Small intestine (tissue), 7 donors: Measurements from ENCODE around the gene ADARB2. TPM values are rescaled to one million over a fixed set of nuclear protein-coding genes. Genes with fewer than 3 reads are reported as not detected.
A peak's percentile ranks its signal among the peaks of the same experiment; 100 is the strongest.

Experiments
- DNase-seq, 2 donors: peaks; one replicate each; pipeline versions ENCODE4 v3.0.0 to v3.0.0-alpha.2; 2013
- FAIRE-seq: peaks from 2 replicates; lab custom pipeline; 2012; peaks lifted over from hg19 to GRCh38; lab: Jason Lieb, UNC
- H3K27ac ChIP-seq, 3 donors: one replicate each; pipeline ENCODE4 v1.5.1; 2013; ENCODE audit warnings: low read length in 2 of 3, mild to moderate bottlenecking in 2 of 3, control low read depth in 1 of 3, inconsistent platforms in 1 of 3, low read depth in 1 of 3, moderate library complexity in 1 of 3
- H3K27me3 ChIP-seq, 3 donors: one replicate each; pipeline ENCODE4 v1.6.1; 2013; ENCODE audit warnings: low read length in 3 of 3, inconsistent platforms in 1 of 3; ENCODE audit not compliant: control insufficient read depth in 3 of 3, insufficient read depth in 3 of 3
- H3K36me3 ChIP-seq, 3 donors: one replicate each; pipeline ENCODE4 v1.6.1; 2013; ENCODE audit warnings: low read length in 3 of 3, inconsistent platforms in 1 of 3, low read depth in 1 of 3, mild to moderate bottlenecking in 1 of 3, moderate library complexity in 1 of 3; ENCODE audit not compliant: control insufficient read depth in 3 of 3, insufficient read depth in 2 of 3
- H3K4me1 ChIP-seq, 3 donors: one replicate each; pipeline ENCODE4 v1.6.1; 2013; ENCODE audit warnings: low read length in 2 of 3, inconsistent platforms in 1 of 3, low read depth in 1 of 3, mild to moderate bottlenecking in 1 of 3, moderate library complexity in 1 of 3; ENCODE audit not compliant: control insufficient read depth in 3 of 3, insufficient read depth in 2 of 3
- H3K4me3 ChIP-seq, 3 donors: one replicate each; pipeline ENCODE4 v1.5.1; 2013; ENCODE audit warnings: low read length in 3 of 3, control low read depth in 1 of 3, inconsistent platforms in 1 of 3, low read depth in 1 of 3, mild to moderate bottlenecking in 1 of 3, moderate library complexity in 1 of 3
- H3K9me3 ChIP-seq, 2 donors: one replicate each; pipeline ENCODE4 v1.6.1; 2013; ENCODE audit warnings: low read depth in 1 of 2, low read length in 1 of 2; ENCODE audit not compliant: control insufficient read depth in 2 of 2, insufficient read depth in 1 of 2
- WGBS, 3 donors: extraction: QIAGEN DNeasy Blood & Tissue Kit; methylation state at CpG; one replicate each; pipeline ENCODE4 v1.1.7; 2013; 5-methylcytosine and 5-hydroxymethylcytosine counted together
- polyA plus RNA-seq, 4 donors: library from polyadenylated mRNA; stranded (reverse) in 3 of 4; unstranded in 1 of 4; fragments of 200-250 nt in 3 of 4; fragments of 120-200 nt in 1 of 4; gene quantifications; one replicate each; pipeline versions ENCODE4 v1.2.1 to v1.2.3, GENCODE V29; 2013
- donor health status: healthy with polysubstance abuse.
- donor health status: control.
- donor health status: control.
- donor health status: Bipolar disorder and iron deficiency.
- donor health status: healthy.

ADARB2 gene
- polyA plus RNA-seq, 4 donors = 0.35 to 1.8 (median 0.94) TPM

DNA sequence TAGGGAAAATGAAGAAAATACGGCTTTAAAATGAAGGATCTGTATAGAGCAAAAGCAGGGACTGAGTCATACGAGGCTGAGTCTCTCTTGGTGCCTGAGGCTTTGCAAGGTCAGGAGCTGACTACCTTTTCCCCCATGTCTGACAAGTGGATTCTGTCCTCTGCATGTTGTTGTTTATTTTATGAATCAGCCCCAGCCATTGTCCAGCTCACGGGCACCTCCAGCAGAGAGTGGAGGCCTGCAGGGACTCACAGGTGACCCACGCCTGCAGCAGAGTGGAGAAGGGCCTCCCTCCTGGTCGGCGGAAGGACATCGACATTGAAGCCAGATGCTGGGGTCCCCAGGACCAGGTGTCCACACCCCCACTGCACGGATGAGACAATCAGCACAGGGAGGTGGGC lies 447.3 kb downstream of the ADARB2 start:
- Histone ChIP-seq H3K4me3 (no peak overlapping the region), H3K4me1 (no peaks in the 10 kb centered on the region), H3K27ac (no peak overlapping the region), H3K9me3 (no peaks in the 10 kb centered on the region), H3K27me3 (peaks cover 0 to 2% (median 0%) of the 10 kb centered on the region in 3 donors), H3K36me3 (no peaks in the 10 kb centered on the region)
- DNase-seq (no peak), FAIRE-seq (no peak)
- WGBS, 3 donors = 87 to 91% (median 91%) methylated on average over 8 of the region's 8 CpGs

DNA sequence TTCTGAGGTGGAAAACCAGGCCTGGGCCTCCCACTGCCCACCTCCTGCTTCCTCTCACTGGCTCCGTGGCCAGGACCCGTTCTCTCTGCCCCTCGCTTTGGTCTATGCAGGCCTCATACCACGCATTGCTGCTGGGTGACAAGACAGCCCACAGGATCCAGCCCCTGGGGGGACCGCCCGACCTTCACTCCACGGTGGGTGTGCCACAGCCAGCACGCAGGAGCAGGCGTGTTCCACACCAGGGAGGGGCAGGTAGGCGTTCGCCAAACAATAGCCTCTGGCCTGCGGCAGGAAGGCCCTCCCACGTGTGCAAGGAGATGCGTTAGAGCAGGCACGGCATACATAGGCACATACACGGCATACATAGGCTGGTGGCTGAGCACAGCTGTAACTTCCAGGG lies 447.7 kb downstream of the ADARB2 start:
- DNase-seq (no peak), FAIRE-seq (no peak)
- Histone ChIP-seq H3K27me3 (peaks cover 0 to 2% (median 0%) of the 10 kb centered on the region in 3 donors), H3K9me3 (no peaks in the 10 kb centered on the region), H3K4me1 (no peaks in the 10 kb centered on the region), H3K27ac (no peak overlapping the region), H3K36me3 (no peaks in the 10 kb centered on the region), H3K4me3 (no peak overlapping the region)
- WGBS, 3 donors = 70 to 81% (median 71%) methylated on average over 16 of the region's 16 CpGs

DNA sequence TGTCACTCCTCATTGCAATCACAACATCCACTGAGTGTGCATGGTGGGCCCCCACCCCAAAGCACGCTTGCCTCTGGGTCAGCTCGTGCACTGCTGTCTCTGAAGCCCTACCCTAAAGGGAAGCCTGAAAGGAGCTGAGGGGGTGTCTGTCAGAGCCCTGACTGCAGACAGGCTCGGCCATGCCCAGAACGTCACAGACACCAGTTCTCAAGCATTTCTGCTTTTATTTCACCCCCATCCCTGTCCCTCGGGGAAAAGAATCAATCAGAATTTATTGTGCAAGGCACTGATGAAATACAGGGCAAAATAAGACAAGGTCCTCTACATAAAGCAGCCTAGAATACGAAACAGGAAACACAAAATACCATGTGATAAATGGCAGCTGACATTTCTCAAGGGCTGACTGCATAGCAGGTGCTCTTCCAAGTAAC lies 449.3 kb downstream of the ADARB2 start:
- no peak overlapping the region for H3K27ac ChIP-seq
- FAIRE-seq = no peak
- WGBS, 3 donors = 46 to 64% (median 59%) methylated on average over 6 of the region's 6 CpGs

DNA sequence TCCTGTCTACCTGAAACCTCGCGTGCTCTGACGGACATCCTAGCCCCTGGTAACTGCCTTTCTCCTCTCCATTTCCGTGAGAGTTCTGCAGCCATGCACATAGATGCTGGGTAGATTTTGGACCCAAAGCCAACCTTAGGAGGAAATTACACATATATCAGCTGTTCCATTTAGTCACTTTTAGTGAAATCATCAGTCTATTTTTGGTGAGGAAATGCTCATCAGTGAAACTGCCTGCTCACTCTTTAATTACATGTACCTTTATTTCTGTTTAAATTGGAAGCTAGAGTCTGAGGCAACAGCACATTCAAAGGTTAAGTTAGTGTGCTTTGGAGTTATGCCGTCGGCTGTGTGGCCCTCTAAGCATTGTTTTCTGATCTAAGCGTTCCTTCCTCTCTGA lies 449.8 kb downstream of the ADARB2 start:
- Histone ChIP-seq H3K27me3 (peaks cover 0 to 2% (median 0%) of the 10 kb centered on the region in 3 donors), H3K4me3 (no peak overlapping the region), H3K4me1 (no peaks in the 10 kb centered on the region), H3K9me3 (no peaks in the 10 kb centered on the region), H3K27ac (no peak overlapping the region), H3K36me3 (no peaks in the 10 kb centered on the region)
- no peak for DNase-seq
- 75 to 91% (median 83%) methylated on average over 7 of the region's 7 CpGs for WGBS, 3 donors
- no peak for FAIRE-seq

More for the DNA sequence above, 449.3 kb downstream of the ADARB2 start:
- Histone ChIP-seq H3K36me3 (no peaks in the 10 kb centered on the region), H3K4me1 (no peaks in the 10 kb centered on the region), H3K9me3 (no peaks in the 10 kb centered on the region), H3K4me3 (no peak overlapping the region), H3K27me3 (peaks cover 0 to 2% (median 0%) of the 10 kb centered on the region in 3 donors)
- DNase-seq = no peak

DNA sequence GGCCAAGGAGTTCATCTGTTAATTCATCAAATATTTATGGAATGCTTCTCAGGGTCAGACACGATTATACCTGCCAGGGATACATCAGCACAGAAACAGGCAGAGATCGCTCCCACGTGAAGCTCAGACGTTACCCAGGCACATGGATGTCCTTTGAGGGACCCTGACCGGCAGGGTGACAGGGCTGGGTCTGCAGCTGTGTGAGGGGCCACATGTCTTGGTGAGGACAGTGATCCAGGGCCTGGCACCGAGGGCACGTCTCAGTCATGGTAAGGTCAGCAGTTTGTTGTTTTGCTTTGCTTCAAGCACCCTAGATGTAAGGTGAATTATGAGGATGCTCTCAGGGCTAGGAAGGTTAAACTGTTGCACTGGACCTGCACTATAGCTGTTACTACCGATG lies 453.2 kb downstream of the ADARB2 start:
- DNase-seq (no peak), FAIRE-seq (no peak)
- H3K27ac ChIP-seq = no peak overlapping the region
- no peaks in the 10 kb centered on the region for H3K4me1 ChIP-seq
- WGBS, 3 donors = 84 to 89% (median 87%) methylated on average over 8 of the region's 8 CpGs
- no peak overlapping the region for H3K4me3 ChIP-seq
- peaks cover 0 to 2% (median 0%) of the 10 kb centered on the region in 3 donors for H3K27me3 ChIP-seq
- no peaks in the 10 kb centered on the region for H3K9me3 ChIP-seq
- H3K36me3 ChIP-seq = no peaks in the 10 kb centered on the region

DNA sequence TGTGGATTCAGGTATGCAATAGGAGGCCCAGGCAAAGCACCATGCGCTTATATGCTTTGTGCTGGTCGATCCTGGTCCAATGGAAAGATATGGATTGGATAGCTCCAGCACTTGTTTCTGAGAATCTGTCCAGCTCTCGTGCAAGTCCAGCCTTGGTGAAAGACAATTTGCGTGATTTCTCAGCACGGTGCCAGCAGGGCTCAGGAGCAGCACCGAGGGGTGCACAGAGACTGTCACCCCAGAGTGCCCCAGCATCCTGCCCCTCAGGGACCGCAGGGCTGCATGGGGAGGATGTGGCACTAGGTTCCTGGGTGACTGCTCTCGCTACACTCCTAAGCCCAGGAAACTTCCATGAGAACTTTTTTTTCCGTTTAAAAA lies 455.9 kb downstream of the ADARB2 start:
- 81 to 89% (median 89%) methylated on average over 9 of the region's 9 CpGs for whole genome bisulfite sequencing, 3 donors
- Histone ChIP-seq H3K9me3 (no peaks in the 10 kb centered on the region), H3K27ac (no peak overlapping the region), H3K4me1 (no peaks in the 10 kb centered on the region), H3K27me3 (peaks cover 0 to 2% (median 0%) of the 10 kb centered on the region in 3 donors), H3K36me3 (no peaks in the 10 kb centered on the region), H3K4me3 (no peak overlapping the region)
- FAIRE-seq (no peak), DNase-seq (no peak)

DNA sequence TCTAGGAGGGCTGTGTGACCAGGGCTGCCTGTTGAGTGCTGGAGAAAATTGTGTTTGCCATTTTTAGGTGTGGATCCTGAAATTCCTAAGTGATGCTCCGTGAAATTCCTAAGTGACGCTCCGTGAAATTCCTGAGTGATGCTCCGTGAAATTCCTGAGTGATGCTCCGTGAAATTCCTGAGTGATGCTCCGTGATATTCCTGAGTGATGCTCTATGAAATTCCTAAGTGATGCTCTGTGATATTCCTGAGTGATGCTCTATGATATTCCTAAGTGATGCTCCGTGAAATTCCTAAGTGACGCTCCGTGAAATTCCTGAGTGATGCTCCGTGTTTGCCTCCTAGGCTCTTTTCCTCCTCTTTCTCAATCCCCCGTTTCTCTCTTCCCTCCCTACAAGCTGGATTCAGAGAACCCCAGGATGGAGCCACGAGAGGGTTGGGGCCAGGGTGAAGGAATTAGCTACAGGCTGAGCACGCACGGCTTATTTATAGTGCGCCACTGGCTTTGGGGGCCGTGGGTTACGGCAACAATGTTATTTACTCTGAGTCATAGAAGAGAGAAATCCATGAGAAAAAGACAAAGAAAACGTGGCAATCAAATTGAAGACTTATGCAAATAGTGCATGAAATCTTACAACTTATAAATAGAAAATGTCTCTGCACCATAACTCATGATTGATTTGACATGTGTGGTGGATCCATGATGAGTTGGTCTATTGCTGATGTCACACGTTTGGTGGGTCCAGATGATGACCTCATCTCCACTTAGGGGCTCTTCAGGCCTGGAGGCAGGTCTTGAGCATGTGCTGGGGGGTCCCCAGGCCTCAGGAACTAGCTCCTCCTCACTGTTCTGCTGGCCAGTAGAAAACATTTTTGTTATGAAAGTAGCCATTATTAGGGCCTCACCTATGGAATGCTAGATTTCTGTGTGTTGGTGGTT lies 456.6 kb downstream of the ADARB2 start:
- Histone ChIP-seq H3K9me3 (no peaks in the 10 kb centered on the region), H3K4me3 (no peak overlapping the region), H3K27me3 (peaks cover 0 to 2% (median 0%) of the 10 kb centered on the region in 3 donors), H3K36me3 (no peaks in the 10 kb centered on the region), H3K4me1 (no peaks in the 10 kb centered on the region), H3K27ac (no peak overlapping the region)
- FAIRE-seq (no peak), DNase-seq (no peak)
- 79 to 83% (median 80%) methylated on average over 19 of the region's 19 CpGs for WGBS, 3 donors

DNA sequence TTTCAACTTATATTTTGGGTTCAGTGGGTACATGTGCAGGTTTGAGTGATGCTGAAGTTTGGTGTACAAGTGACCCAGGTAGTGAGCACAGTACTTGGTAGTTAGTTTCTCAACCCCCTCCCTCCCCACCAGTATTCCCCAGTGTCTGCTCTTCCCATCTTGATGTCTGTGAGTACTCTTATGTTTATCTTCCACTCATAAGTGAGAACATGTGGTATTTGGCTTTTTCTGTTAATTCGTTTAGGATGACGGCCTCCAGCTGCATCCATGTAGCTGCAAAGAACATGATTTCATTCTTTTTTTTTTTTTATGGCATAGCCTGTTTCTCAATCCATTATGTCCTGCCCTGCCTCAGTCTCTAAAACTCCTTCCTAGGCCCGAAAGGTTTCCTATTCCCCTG lies 459.0 kb downstream of the ADARB2 start:
- DNase-seq = peak in 1 of 2 donors; percentile 6
- no peak for FAIRE-seq
- Histone ChIP-seq H3K4me1 (no peaks in the 10 kb centered on the region), H3K27ac (no peak overlapping the region), H3K4me3 (no peak overlapping the region), H3K9me3 (no peaks in the 10 kb centered on the region), H3K36me3 (no peaks in the 10 kb centered on the region), H3K27me3 (no peaks in the 10 kb centered on the region)
- 68 to 80% (median 75%) methylated on average over 3 of the region's 3 CpGs for WGBS, 3 donors
